ENCODE data around the gene RPL23. TPM values are rescaled to one million over a fixed set of nuclear protein-coding genes. Genes with fewer than 3 reads are reported as not detected.

Gene RPL23
- total and polyA plus RNA-seq, 2 donors = 2,179 to 2,357 TPM

DNA sequence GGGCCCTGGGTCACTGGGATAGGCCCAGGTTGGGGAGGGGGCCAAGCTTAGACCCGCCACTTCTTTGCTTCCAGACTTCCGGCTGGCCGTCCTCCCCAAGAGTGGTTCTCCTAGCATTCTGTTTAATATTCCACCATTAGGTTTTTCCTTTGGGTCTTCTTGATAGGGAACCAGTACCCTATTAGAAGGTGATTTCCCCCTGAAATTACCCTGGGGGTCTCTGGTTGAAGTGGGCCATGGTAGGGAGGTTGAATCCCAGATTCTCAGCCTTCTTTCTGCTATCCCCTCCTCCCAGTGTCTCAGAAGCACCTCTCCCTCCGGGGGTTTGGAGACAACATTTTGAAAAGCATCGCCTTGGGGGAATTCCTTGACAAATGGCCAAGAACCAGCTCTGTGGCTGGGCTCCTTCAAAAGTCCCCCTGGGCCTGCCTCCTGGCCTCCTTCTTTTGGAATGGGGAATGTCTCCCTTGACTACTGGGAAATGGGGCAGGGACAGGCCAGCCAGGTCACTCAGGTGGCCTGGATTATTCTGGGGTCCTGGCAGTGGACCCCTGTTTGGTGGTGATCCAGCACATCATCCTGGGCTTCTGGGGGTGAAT, 22.1 kb upstream of the RPL23 start:
- Histone ChIP-seq H3K4me1 (ENCODE audit: insufficient read depth) (no peaks in the 10 kb centered on the region), H3K27ac (ENCODE audit: low read depth) (no peak overlapping the region), H3K4me3 (ENCODE audit: low read depth, low read length) (no peak overlapping the region), H3K36me3 (ENCODE audit: insufficient read depth) (peaks cover 2% of the 10 kb centered on the region)
- WGBS = 45% methylated on average over 5 of the region's 5 CpGs
- no peak for DNase-seq (ENCODE audit: extremely low spot score)

DNA sequence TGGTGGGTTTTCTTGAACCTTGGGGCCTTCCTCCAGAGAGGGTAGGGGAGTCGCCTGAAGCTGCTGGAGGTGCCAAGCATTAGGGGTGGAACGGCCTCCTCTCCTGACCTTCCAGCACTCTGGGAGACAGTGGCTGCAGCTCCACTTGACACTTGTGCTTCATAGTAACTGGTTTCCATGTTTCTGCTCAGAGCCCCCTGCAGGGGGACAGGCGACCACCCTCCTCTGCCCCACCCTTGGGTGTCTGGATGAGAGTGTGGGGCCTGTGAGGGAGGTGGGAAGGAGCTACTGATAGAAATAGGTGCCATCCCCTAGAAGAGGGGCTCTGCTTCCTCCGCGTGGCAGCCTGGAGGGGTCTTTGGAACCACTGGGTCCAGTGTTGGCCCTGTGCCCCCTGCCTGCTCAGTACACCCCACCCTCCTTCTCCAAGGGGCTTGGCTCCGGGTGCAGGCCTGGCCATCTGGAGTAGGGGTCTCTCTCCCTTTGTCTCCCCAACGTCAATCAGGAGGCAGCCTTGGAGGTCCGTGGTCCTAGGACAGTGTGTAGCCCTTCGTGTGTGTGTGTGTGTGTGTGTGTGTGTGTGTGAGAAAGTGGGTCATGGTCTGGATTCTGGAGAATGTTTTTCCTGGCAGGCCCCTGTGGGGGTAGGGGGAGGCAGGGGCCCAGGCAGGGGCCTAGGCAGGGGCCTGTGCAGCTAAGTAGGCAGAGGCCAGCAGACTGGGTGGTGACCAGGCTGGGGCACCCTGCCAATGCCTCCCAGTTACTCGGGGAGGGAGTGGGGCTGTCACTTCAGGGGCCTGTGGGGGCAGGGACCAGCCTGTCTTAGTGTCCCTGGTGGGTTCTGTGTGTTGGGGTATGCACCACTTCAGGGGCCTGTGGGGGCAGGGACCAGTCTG, 21.2 kb upstream of the RPL23 start:
- 25% methylated on average over 10 of the region's 10 CpGs for WGBS
- no peaks in the 10 kb centered on the region for H3K4me1 ChIP-seq (ENCODE audit: insufficient read depth)

DNA sequence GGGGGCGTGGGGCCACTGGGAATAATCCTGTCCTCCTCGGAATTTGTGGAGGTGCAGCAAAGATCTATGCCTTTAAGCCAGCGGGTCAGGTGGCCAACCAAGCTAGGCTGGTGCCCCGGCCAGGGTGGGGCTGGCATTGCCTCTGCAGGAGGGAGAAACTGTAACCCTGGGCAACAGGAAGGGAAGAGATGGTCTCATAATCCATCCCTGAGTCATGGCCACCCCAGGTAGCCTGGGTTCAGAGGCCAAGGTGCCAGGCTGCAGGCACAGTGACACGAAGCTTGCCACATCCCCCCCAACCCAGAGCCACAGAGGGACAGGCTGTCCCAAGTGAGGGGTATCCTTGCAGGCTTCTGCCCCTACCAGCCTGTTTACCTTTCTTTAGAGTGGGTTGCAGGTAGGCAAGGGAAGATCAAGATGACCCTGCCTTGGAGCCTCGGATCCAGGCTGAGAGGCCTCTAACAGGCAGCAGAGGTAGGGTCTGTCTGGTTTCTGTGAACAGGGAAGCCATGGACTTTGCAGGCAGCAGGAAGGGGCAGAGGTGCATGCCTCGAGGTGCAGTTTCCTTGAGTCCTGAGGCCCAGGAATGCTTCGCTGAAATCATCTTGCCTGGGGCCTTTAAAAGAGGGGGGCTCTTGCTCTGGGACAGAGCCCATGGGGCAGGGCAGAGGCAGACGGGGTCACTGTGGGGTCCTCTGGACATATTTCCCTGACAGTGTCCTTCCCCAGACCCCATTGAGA, 20.3 kb upstream of the RPL23 start:
- DNase-seq (ENCODE audit: extremely low spot score) = no peak
- Histone ChIP-seq H3K4me3 (ENCODE audit: low read depth, low read length) (no peak overlapping the region), H3K36me3 (ENCODE audit: insufficient read depth) (peaks cover 2% of the 10 kb centered on the region), H3K4me1 (ENCODE audit: insufficient read depth) (no peaks in the 10 kb centered on the region), H3K27ac (ENCODE audit: low read depth) (no peak overlapping the region)
- WGBS = 42% methylated on average over 9 of the region's 9 CpGs

More for the DNA sequence above, 21.2 kb upstream of the RPL23 start:
- no peak for DNase-seq (ENCODE audit: extremely low spot score)
- Histone ChIP-seq H3K4me3 (ENCODE audit: low read depth, low read length) (no peak overlapping the region), H3K36me3 (ENCODE audit: insufficient read depth) (peaks cover 2% of the 10 kb centered on the region), H3K27ac (ENCODE audit: low read depth) (no peak overlapping the region)

DNA sequence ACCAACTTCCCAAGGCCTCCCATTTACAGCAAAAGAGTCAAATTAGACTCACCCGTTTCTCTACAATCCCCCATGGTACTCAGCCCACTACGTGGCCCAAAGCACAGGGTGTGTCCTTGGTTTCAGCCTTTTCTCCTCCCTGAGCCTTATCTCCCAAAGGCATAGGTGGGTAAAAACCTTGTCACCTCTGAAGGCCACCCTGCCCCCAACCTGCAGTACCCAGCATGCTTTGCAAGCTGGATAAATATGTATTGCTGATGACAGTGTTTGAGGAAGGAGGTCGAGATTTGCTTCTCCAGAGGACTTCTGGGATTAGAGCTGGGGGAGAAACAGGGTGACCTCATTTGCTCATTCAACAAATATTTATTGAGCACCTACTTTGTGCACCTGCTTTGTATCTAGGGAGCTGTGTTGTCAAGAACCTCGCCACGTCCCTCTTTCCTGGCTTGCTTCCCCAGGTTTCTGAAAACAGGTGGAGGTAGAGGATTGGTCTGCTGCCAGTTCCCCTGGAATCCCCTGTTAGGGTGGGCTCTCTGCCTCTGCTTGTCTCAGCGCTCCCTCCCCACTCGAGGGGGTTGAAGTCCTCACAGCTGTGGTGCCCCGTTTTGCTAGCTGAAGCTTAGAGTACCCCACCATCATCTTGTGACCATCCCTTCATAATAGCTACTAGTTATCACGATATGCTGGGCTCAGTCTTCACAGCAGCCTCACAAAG, 19.3 kb upstream of the RPL23 start:
- DNase-seq (ENCODE audit: extremely low spot score) = no peak
- H3K4me3 ChIP-seq (ENCODE audit: low read depth, low read length) = no peak overlapping the region
- H3K36me3 ChIP-seq (ENCODE audit: insufficient read depth) = no peaks in the 10 kb centered on the region
- no peaks in the 10 kb centered on the region for H3K4me1 ChIP-seq (ENCODE audit: insufficient read depth)
- H3K27ac ChIP-seq (ENCODE audit: low read depth) = no peak overlapping the region
- WGBS = 40% methylated on average over 9 of the region's 9 CpGs

DNA sequence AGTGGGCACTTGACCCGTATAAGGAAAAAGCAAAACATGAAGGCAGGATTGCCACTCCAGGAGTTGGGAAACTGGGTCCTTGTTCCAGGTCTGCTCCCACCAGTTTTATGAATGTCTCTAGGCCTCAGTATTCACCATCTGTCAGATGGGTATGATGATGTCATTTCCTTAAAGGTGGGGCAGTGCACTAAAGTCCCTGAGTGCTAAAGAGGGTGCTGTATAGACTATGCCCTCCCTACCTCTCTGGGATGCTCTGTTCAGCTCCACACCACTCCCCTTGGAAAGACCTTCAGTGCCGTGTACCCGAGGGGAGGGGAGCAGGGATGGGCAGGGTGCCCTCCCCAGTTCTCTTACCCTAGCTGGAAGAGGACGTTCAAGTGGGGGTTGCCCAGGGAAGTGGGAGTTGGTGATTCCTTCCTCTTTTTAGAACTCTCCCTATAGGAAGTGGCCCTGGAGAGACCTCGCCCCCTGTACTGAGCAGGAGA, 18.5 kb upstream of the RPL23 start:
- peaks cover 2% of the 10 kb centered on the region for H3K4me1 ChIP-seq (ENCODE audit: insufficient read depth)
- 35% methylated on average over 5 of the region's 5 CpGs for WGBS
- DNase-seq (ENCODE audit: extremely low spot score) = no peak

DNA sequence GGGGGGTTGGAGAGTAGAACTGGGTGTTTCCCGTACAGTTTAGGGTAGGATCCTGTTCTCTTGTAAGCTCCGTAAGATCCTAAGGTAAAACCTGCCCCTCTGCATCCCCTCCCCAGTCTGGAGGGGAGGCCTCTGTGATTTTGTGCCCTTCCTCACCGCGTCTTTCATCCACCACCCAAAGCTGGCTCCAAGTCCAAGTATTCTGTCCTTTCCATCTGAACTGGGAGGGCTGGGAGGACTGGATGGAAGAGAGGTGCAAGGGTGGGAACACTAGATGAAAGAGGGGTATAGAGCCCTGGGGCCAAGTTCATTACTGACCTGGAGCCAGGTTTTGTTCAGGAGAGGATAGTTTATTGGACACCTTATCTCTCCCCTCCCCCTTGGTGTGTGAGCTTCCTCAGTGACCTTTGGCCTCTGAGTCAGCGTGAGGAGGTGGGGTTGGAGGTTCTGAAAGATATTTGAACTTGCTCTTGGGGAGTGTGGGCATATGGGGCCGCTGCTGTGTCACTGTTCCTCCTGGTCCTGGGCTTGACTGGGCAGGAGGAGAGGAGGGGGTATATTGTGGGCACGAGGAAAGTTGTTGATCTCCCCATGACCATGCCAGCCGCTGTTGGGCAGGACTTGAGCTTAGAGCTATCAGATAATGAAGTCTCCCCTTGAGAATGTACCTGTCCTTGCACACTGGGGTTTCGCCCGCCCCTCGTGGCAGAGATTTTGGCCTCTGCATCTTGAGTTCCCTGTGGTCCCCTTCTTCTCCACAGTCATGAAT, 17.9 kb upstream of the RPL23 start:
- Histone ChIP-seq H3K4me1 (ENCODE audit: insufficient read depth) (peaks cover 2% of the 10 kb centered on the region), H3K4me3 (ENCODE audit: low read depth, low read length) (peak overlapping the region; percentile 95), H3K36me3 (ENCODE audit: insufficient read depth) (no peaks in the 10 kb centered on the region), H3K27ac (ENCODE audit: low read depth) (peak overlapping the region; percentile 26)
- 15% methylated on average over 11 of the region's 11 CpGs for WGBS
- no peak for DNase-seq (ENCODE audit: extremely low spot score)

More for the DNA sequence above, 18.5 kb upstream of the RPL23 start:
- no peaks in the 10 kb centered on the region for H3K36me3 ChIP-seq (ENCODE audit: insufficient read depth)
- peak overlapping the region; percentile 95 for H3K4me3 ChIP-seq (ENCODE audit: low read depth, low read length)
- H3K27ac ChIP-seq (ENCODE audit: low read depth) = peak overlapping the region; percentile 26

DNA sequence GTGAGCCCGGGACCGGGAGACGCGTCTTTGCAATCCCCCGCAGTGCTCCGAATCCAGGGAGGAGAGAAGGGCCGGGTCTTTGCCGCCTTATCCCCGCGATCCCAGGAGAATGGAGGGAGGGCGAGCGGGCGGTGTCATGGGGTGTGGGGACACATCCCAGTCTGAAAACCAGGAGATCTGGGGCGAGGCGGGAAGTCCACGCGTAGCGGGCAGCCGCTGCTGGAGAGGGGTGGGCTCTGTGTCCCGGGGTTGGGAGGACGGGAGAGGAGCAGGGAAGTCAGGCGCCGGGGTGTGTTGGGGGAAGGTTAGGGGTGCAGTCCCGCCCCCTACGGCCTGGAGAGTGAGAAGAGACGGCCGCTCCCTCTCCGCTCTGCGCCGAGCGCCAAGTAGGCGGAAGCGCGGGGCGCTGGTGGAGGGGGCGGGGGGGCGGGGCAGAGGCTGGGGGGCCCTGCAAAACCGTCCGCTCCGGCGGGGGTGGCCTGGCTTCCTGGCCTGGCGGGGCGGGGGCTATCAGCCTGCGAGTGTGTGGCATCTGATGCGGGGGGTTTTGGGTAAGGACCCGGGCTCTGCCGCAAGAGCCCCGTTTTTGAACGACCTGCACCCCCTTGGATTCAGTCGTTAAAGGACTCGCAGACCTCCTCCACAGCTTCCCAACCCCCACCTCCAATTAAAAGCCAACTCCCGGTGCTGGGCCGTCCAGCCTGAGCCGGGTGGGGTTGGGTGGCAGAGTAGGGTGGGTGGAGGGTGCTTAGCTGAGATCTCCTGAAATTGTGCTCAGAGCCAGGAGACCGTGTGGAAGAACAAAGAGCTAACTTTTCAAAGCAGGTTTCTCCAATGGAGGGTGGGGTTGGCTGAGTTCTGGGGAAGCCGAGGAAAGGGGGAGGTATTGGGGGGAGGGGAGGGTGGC, 17.0 kb upstream of the RPL23 start:
- DNase-seq (ENCODE audit: extremely low spot score) = no peak
- WGBS = under 1% methylated on average over 54 of the region's 56 CpGs
- H3K4me1 ChIP-seq (ENCODE audit: insufficient read depth) = peaks cover 2% of the 10 kb centered on the region

DNA sequence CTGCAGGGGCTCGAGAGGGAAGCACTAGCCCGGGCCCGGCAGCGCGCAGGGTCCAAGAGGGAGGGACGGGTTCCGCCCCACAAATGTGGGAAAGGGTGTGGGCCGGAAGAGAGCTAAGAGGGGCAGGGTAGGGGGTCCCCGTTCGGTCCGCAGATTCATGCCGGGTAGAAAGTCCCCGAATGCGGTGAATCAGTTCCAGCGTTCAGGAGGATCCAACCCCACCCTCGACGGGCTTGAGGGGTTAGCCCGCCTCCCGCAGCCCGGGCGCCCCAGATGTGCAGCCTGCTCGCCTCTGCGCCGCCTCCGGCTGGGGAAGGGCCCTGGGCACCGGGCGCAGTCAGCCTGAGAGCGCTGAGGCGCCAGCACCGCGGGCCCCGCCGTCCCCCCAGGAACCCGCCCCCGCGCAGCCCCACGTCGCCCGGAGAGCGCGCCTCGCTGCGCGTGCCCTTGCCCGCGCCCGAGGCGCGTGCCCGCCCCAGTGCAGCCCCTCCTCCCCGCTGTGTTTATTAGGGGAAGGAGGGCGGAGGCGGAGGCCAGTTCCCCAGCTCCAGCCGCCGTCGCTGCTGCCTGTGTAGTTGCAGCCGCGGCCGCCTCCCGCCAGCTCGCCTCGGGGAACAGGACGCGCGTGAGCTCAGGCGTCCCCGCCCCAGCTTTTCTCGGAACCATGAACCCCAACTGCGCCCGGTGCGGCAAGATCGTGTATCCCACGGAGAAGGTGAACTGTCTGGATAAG, 16.2 kb upstream of the RPL23 start, which contains the start of gene LASP1:
Gene LASP1, plus strand, starts transcription at position 533 of the 733 bp plus-strand sequence. Its CDS starts 132 bp downstream, at position 665.
- peak; percentile 57 for DNase-seq (ENCODE audit: extremely low spot score)
- peak within 1 kb of the TSS; percentile 95 for H3K4me3 ChIP-seq (ENCODE audit: low read depth, low read length)
- H3K4me1 ChIP-seq (ENCODE audit: insufficient read depth) = peaks cover 2% of the 10 kb centered on the region
- under 1% methylated on average over 73 of the region's 73 CpGs for whole genome bisulfite sequencing
- H3K27ac ChIP-seq (ENCODE audit: low read depth) = peak within 1 kb of the TSS; percentile 94
- no peaks in the 10 kb centered on the region for H3K36me3 ChIP-seq (ENCODE audit: insufficient read depth)

More for the DNA sequence above, 17.0 kb upstream of the RPL23 start:
- H3K4me3 ChIP-seq (ENCODE audit: low read depth, low read length) = peak overlapping the region; percentile 95
- no peaks in the 10 kb centered on the region for H3K36me3 ChIP-seq (ENCODE audit: insufficient read depth)
- H3K27ac ChIP-seq (ENCODE audit: low read depth) = peak overlapping the region; percentile 94

- peaks cover 2% of the 10 kb centered on the region for H3K4me1 ChIP-seq (ENCODE audit: insufficient read depth)
- peak; percentile 87 for DNase-seq (ENCODE audit: extremely low spot score)
- H3K36me3 ChIP-seq (ENCODE audit: insufficient read depth) = no peaks in the 10 kb centered on the region
- under 1% methylated on average over 26 of the region's 26 CpGs for WGBS
- peak overlapping the region; percentile 95 for H3K4me3 ChIP-seq (ENCODE audit: low read depth, low read length)
- H3K27ac ChIP-seq (ENCODE audit: low read depth) = peak overlapping the region; percentile 82
Measured at GRCh38 chr17:38868817-38869525, 15.4 kb upstream of the RPL23 start.

GRCh38 chr17:38867968-38868816, 14.7 kb upstream of the RPL23 start:
- no peak for DNase-seq (ENCODE audit: extremely low spot score)
- Histone ChIP-seq H3K36me3 (ENCODE audit: insufficient read depth) (no peaks in the 10 kb centered on the region), H3K27ac (ENCODE audit: low read depth) (peak overlapping the region; percentile 82), H3K4me3 (ENCODE audit: low read depth, low read length) (peak overlapping the region; percentile 23), H3K4me1 (ENCODE audit: insufficient read depth) (peaks cover 2% of the 10 kb centered on the region)
- WGBS = 12% methylated on average over 25 of the region's 25 CpGs

Data from urinary bladder (tissue), 4 donors.